ENCODE measurements around the gene BEST1.

Gene BEST1

GRCh38 chr11:61955422-61956135 is 5.4 kb downstream of the BEST1 start:
- no peak for DNase-seq (ENCODE audit: low read depth)
- in situ Hi-C loops (cut with HindIII; ENCODE audit: low sequenced_read_pairs): no loop called here
- TF ChIP-seq CTCF (IDR thresholded peaks at IDR 0.05; ENCODE audit: low read depth, low read length, missing control alignments): no peak
- no peak overlapping the region for H3K4me3 ChIP-seq (ENCODE audit: low read depth, low read length)

GRCh38 chr11:61956191-61957020 is 6.3 kb downstream of the BEST1 start:
- in situ Hi-C loops (cut with HindIII; ENCODE audit: low sequenced_read_pairs): no loop called here
- DNase-seq (ENCODE audit: low read depth): no peak
- no peak overlapping the region for H3K4me3 ChIP-seq (ENCODE audit: low read depth, low read length)
- no peak for TF ChIP-seq CTCF (IDR thresholded peaks at IDR 0.05; ENCODE audit: low read depth, low read length, missing control alignments)

GRCh38 chr11:61957021-61957770 is 7.0 kb downstream of the BEST1 start:
- DNase-seq (ENCODE audit: low read depth): no peak
- TF ChIP-seq CTCF (IDR thresholded peaks at IDR 0.05; ENCODE audit: low read depth, low read length, missing control alignments): no peak
- H3K4me3 ChIP-seq (ENCODE audit: low read depth, low read length): no peak overlapping the region
- in situ Hi-C loops (cut with HindIII; ENCODE audit: low sequenced_read_pairs): no loop called here

- no peak for DNase-seq (ENCODE audit: low read depth)
- no peak for TF ChIP-seq CTCF (IDR thresholded peaks at IDR 0.05; ENCODE audit: low read depth, low read length, missing control alignments)
- no peak overlapping the region for H3K4me3 ChIP-seq (ENCODE audit: low read depth, low read length)
- in situ Hi-C loops (cut with HindIII; ENCODE audit: low sequenced_read_pairs): no loop called here
These were observed 8.4 kb downstream of the BEST1 start for GRCh38 chr11:61958590-61958989.

- DNase-seq (ENCODE audit: low read depth): no peak
- no peak overlapping the region for H3K4me3 ChIP-seq (ENCODE audit: low read depth, low read length)
- TF ChIP-seq CTCF (IDR thresholded peaks at IDR 0.05; ENCODE audit: low read depth, low read length, missing control alignments): no peak
- in situ Hi-C loops (cut with HindIII; ENCODE audit: low sequenced_read_pairs): no loop called here
These were observed 9.0 kb downstream of the BEST1 start for GRCh38 chr11:61959114-61959513.

- in situ Hi-C loops (cut with HindIII; ENCODE audit: low sequenced_read_pairs): no loop called here
- TF ChIP-seq CTCF (IDR thresholded peaks at IDR 0.05; ENCODE audit: low read depth, low read length, missing control alignments): no peak
- no peak for DNase-seq (ENCODE audit: low read depth)
- no peak overlapping the region for H3K4me3 ChIP-seq (ENCODE audit: low read depth, low read length)
These were observed 9.5 kb downstream of the BEST1 start for GRCh38 chr11:61959678-61960077.
